Right cardiac atrium (tissue), 5 donors: ENCODE data around the gene TMEM82. TPM values are rescaled to one million over a fixed set of nuclear protein-coding genes. Genes with fewer than 3 reads are reported as not detected.
"Not testable (repeated sequence)": the region's sequence is repeated elsewhere in the genome, so short reads cannot be mapped to it uniquely, and the experiment has no call there.

ENCODE experiments used
- ATAC-seq, 2 donors: fragments of 200-7000 bp; cut with Tn5 transposase; one replicate each; pipeline versions ENCODE4 v1.8.0 to v1.9.1; 2020; ENCODE audit warnings: moderate library complexity in 2 of 2, mild to moderate bottlenecking in 1 of 2
- DNase-seq, 3 donors: peaks; one replicate each; pipeline ENCODE4 v3.0.0-alpha.2; 2020
- H3K27ac ChIP-seq: one replicate; pipeline ENCODE4 v1.5.1; 2013; ENCODE audit warnings: mild to moderate bottlenecking, low read length, control low read depth, moderate library complexity
- H3K27me3 ChIP-seq: one replicate; pipeline ENCODE4 v1.6.1; 2013; ENCODE audit not compliant: control insufficient read depth, insufficient read depth
- H3K4me1 ChIP-seq: one replicate; pipeline ENCODE4 v1.6.1; 2013; ENCODE audit warnings: low read length; ENCODE audit not compliant: control insufficient read depth, insufficient read depth
- H3K4me3 ChIP-seq: one replicate; pipeline ENCODE4 v1.5.1; 2013; ENCODE audit warnings: low read length, control low read depth
- H3K9me3 ChIP-seq: one replicate; pipeline ENCODE4 v1.6.1; 2013; ENCODE audit warnings: low read length; ENCODE audit not compliant: control insufficient read depth
- WGBS: extraction: QIAGEN DNeasy Blood & Tissue Kit; methylation state at CpG from one replicate; pipeline ENCODE4 v1.1.7; 2013; 5-methylcytosine and 5-hydroxymethylcytosine counted together
- intact Hi-C, 4 donors: fragments of 100-400 bp; cut with DNase I; formaldehyde crosslinking; loops; one replicate each; pipeline versions ENCODE4 v1.11.0 to v1.14.0; 2022 to 2023
- long read RNA-seq, 4 donors: library from polyadenylated mRNA; unstranded; transcript quantifications; one replicate each; pipeline ENCODE4 v2.0.0, GENCODE V29; 2020 to 2021
- polyA plus RNA-seq: library from polyadenylated mRNA; stranded (reverse); fragments of 200-250 nt; gene quantifications from one replicate; pipeline ENCODE4 v1.2.3, GENCODE V29; 2013
- total RNA-seq, 4 donors: library from RNA; stranded (reverse); fragmentation: NEBNext Ultra II Directional; extraction: Animal tissue kit (Norgen Biotek cat#: 25700); gene quantifications; one replicate each; pipeline ENCODE4 v1.2.1, GENCODE V29; 2021
- donor health status: healthy with polysubstance abuse.
- donor health status: DM: no; HTN: yes; CAD: no.
- donor health status: DM: no; HTN: no; CAD: no.
- donor health status: DM: no; HTN: yes; CAD: no; lungs with severe emphysema.
- donor health status: DM: yes; HTN: yes; CAD: no.

The TMEM82 gene
- not detected for total RNA-seq
- not detected for polyA plus RNA-seq
- long read RNA-seq, donor 1 = 0 reads
- long read RNA-seq, donor 2 = 0 reads
- long read RNA-seq, donor 3 = 0 reads
- long read RNA-seq, donor 4 = 0 reads

DNA sequence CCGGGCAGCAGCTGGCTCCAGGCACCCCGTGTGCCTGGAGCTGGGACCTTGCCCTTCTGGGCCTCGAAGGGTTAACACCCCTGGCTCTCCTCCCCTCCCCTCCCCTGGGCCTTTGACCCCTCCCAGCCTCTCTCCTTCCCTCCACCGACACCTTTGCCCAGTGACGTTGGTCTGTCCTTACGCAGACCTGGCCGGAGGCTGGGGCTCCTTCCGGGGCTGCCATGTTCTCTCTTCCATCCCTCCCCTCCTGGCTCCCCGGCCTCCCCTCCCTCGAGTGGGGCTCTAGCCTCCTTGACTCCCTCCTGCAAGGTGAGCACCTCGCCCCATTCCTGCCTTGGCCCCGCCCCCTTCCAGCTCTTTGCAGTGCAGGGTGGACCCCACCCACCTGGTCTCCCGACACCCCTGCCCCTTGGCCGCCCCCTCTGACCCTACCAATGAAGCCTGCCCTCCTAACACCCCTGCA lies at the start of gene TMEM82:
Gene TMEM82 (plus strand): TSS at position 161 of the 463 bp plus-strand sequence. CDS start 61 bp downstream, at position 222.
- no peaks in the 10 kb centered on the region for H3K4me1 ChIP-seq
- DNase-seq (no peak), ATAC-seq (no peak)
- no peaks in the 10 kb centered on the region for H3K9me3 ChIP-seq
- no peak within 1 kb of the TSS for H3K27ac ChIP-seq
- intact Hi-C loops = loop anchor here in 3 of 4 donors (5.0 to 10.0 kb wide), 2 partner anchors 145 to 148 kb away; no protein-coding TSS in a partner anchor
- H3K4me3 ChIP-seq = no peak within 1 kb of the TSS
- H3K27me3 ChIP-seq = no peaks in the 10 kb centered on the region
- 30% methylated on average over 14 of the region's 14 CpGs for WGBS

DNA sequence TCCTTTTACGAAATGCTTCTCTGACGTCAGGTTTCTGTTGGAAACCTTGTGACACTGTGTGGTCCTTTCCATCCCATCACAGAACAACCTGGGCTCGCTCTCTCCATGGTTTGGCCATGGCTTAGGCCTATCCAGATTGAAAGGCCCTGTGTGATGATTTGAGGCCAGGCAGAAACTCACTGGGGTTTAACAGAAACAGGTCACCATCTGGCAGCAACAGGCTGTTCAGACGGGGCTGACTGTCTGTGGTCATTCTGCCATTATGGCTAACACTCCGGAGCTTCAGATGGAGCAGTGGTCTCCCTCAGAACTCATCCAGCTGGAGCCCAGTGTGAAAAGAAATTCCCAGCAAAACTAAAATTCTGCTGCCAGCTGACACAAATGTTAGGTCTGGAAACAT lies 48.9 kb upstream of the TMEM82 start:
- H3K27me3 ChIP-seq = no peaks in the 10 kb centered on the region
- 69% methylated on average over 5 of the region's 5 CpGs for WGBS
- H3K4me1 ChIP-seq = peaks cover 27% of the 10 kb centered on the region
- H3K27ac ChIP-seq = no peak overlapping the region
- DNase-seq (no peak), ATAC-seq (peak in 1 of 2 donors; percentile 17)
- intact Hi-C loops = no loop called here
- no peak overlapping the region for H3K4me3 ChIP-seq
- no peaks in the 10 kb centered on the region for H3K9me3 ChIP-seq

DNA sequence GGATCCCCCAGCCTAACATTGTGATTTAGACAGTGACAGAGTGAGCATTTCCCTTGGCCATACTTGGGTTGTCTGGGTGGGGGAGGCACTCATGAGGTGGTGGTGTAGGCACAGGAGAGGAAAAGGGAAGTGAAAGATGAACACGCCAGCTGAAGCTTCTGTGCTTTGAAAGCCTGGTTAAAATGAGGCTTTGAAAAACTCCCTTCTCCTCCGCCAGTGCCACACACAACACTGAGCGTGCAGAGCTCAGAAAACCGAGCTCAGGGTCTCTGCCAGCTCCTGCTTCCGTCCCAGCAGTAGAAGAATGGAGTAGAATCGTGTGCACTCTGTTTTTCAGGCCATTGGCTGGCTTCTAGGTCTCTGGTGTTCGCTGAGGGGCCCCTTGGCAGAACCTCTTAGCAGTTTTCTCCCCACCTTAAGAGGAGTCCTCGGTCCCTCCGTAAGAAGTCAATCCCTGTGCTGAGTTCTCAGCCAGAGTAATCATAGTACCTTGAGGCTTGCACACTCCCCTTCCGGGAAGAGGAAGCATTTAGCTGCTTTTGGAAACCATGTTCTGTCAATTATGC lies 45.3 kb upstream of the TMEM82 start:
- ATAC-seq (peak; percentile 8 to 34), DNase-seq (no peak)
- Histone ChIP-seq H3K27ac (peak overlapping the region; percentile 3), H3K4me3 (no peak overlapping the region), H3K4me1 (peaks cover 18% of the 10 kb centered on the region), H3K9me3 (no peaks in the 10 kb centered on the region), H3K27me3 (no peaks in the 10 kb centered on the region)
- WGBS = 41% methylated on average over 10 of the region's 10 CpGs
- intact Hi-C loops = no loop called here

DNA sequence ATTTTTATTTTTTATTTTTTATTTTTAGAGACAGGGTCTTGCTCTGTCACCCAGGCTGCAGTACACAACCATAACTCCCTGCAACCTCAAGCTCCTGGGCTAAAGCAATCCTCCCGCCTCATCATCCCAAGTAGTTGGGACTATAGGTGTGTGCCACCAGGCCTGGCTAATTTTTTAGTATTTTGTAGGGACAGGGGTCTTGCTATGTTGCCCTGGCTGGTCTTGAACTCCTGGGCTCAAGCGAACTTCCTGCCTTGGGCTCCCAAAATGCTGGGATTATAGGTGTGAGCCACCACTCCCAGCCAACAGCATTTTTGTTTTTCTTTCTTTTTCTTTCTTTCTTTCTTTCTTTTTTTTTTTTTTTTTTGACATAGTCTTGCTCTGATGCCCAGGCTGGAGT lies 44.1 kb upstream of the TMEM82 start:
- H3K4me3 ChIP-seq = no peak overlapping the region
- no peaks in the 10 kb centered on the region for H3K27me3 ChIP-seq
- H3K4me1 ChIP-seq = peaks cover 18% of the 10 kb centered on the region
- ATAC-seq (no peak), DNase-seq (no peak)
- WGBS = 93% methylated on average over 2 of the region's 2 CpGs
- H3K27ac ChIP-seq = no peak overlapping the region
- intact Hi-C loops = no loop called here
- H3K9me3 ChIP-seq = no peaks in the 10 kb centered on the region

DNA sequence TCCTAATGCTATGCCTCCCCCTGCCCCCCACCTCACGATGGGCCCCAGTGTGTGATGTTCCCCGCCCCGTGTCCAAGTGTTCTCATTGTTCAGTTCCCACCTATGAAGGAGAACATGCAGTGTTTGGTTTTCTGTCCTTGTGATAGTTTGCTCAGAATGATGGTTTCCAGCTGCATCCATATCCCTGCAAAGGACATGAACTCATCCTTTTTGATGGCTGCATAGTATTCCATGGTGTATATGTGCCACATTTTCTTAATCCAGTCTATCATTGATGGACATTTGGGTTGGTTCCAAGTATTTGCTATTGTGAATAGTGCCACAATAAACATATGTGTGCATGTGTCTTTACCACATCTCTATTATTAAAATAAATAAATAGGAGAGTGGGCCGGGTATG lies 43.0 kb upstream of the TMEM82 start:
- H3K4me1 ChIP-seq = peaks cover 15% of the 10 kb centered on the region
- WGBS = 92% methylated on average over 4 of the region's 4 CpGs
- ATAC-seq, H3K27ac ChIP-seq, DNase-seq, H3K27me3 ChIP-seq, intact Hi-C loops, H3K9me3 ChIP-seq, H3K4me3 ChIP-seq: not testable (repeated sequence)

DNA sequence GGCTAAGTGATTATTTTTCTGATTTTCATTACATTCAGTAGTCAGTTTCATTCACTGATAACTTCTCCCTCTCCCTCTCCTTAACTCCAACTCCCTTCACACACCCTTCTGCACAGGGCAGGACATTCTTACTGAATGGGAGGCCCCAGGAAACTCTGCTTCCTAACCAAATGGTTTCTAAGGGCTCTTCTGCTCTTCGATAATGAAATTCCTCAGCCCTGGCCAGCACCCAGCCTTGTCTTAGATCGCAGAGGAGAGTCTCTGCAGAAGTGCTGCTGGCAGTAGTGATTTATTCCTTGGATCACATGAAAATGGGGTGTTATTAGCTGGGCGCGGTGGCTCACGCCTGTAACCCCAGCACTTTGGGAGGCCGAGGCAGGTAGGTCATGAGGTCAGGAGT lies 41.8 kb upstream of the TMEM82 start:
- no peaks in the 10 kb centered on the region for H3K27me3 ChIP-seq
- DNase-seq = peak in 2 of 3 donors; percentile 56 to 69
- 40% methylated on average over 6 of the region's 6 CpGs for WGBS
- peaks cover 18% of the 10 kb centered on the region for H3K4me1 ChIP-seq
- no peaks in the 10 kb centered on the region for H3K9me3 ChIP-seq
- no peak overlapping the region for H3K27ac ChIP-seq
- ATAC-seq = no peak
- intact Hi-C loops = no loop called here
- no peak overlapping the region for H3K4me3 ChIP-seq

DNA sequence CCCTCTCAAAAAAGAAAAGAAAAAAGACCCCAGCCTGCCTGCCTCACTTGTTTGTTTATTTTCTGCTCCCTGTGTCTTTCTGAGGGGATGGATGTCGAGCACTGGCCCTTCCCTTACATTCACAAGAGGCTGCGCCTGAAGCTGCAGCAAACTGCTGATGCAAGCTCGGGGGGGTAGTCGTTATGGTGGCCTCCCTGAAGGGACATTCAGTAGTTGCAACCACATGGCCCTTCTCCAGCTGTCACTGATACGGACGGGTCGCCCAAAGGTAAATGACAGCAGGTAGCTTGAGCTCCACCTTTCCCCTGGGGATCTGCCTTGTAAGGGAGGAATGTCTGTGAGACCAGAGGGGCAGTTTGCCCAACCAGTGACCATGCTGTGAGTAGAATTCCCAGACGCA lies 40.5 kb upstream of the TMEM82 start:
- DNase-seq (no peak), ATAC-seq (no peak)
- Histone ChIP-seq H3K4me3 (no peak overlapping the region), H3K9me3 (no peaks in the 10 kb centered on the region), H3K4me1 (peaks cover 17% of the 10 kb centered on the region), H3K27ac (no peak overlapping the region), H3K27me3 (no peaks in the 10 kb centered on the region)
- 88% methylated on average over 8 of the region's 8 CpGs for WGBS
- intact Hi-C loops = no loop called here

DNA sequence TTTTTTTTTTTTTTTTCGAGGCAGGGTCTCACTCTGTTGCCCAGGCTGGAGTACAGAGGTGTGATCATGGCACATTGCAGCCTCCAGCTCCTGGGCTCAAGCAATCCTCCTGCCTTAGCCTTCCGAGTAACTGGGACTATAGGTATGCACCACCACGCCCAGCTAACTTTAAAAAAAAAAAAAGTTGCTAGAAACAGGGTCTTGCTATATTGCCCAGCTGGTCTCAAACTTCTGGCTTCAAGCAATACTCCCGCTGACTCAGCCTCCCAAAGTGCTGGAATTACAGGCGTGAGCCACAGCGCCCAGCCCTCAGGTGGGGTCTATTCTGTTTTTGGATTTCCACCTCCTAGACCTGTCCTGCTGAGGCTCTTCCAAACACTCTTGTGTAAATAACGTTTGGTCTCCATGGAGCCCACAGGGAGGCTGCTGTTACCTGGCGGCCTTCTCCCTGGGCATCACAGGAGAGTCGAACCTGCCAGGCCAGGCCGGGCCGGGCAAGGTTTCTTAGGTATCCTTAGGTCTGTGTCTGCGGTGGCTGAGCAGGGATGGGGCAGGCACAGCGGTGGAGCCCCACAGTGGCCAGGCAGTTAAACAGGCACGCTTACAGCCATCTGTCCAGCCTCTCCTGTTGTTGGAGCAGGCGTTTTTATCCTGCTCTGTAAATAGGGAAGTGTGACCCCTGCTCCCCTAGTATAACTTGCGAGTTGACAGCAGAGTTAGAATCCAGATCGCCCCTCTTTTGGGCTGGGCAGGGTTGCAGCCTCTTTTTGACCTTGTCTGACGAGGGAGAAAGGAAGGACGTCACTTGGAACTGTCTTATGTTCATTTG lies 39.4 kb upstream of the TMEM82 start:
- ATAC-seq (peak; percentile 44 to 59), DNase-seq (peak in 2 of 3 donors; percentile 58 to 71)
- Histone ChIP-seq H3K4me3 (no peak overlapping the region), H3K9me3 (no peaks in the 10 kb centered on the region), H3K4me1 (peaks cover 17% of the 10 kb centered on the region), H3K27me3 (no peaks in the 10 kb centered on the region), H3K27ac (peak overlapping the region; percentile 86)
- WGBS = 62% methylated on average over 19 of the region's 19 CpGs
- intact Hi-C loops = no loop called here

DNA sequence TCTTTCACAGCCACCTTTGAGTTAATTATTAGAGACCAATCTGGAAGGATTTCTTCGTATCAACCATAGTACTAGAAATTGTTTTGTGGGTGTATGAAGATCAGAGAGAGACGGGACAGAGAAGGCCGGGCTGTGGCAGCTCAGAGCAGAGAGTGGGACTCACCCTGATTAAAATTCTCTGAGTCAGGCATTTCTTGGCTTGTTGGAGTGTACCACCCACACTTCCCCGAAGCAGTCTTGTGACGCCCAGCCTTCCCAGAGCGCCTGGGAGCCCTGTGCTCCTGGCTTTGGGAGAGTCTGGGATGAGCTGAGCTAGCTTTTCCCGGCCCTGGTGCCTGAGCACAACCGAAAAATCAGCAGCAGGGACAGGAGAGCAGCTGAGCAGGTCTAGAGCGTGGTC lies 38.7 kb upstream of the TMEM82 start:
- Histone ChIP-seq H3K27ac (peak overlapping the region; percentile 86), H3K4me1 (peaks cover 17% of the 10 kb centered on the region), H3K4me3 (no peak overlapping the region), H3K27me3 (no peaks in the 10 kb centered on the region), H3K9me3 (no peaks in the 10 kb centered on the region)
- WGBS = 11% methylated on average over 9 of the region's 9 CpGs
- ATAC-seq (peak; percentile 95 to 98), DNase-seq (peak; percentile 89 to 93 (median 89))
- intact Hi-C loops = no loop called here

DNA sequence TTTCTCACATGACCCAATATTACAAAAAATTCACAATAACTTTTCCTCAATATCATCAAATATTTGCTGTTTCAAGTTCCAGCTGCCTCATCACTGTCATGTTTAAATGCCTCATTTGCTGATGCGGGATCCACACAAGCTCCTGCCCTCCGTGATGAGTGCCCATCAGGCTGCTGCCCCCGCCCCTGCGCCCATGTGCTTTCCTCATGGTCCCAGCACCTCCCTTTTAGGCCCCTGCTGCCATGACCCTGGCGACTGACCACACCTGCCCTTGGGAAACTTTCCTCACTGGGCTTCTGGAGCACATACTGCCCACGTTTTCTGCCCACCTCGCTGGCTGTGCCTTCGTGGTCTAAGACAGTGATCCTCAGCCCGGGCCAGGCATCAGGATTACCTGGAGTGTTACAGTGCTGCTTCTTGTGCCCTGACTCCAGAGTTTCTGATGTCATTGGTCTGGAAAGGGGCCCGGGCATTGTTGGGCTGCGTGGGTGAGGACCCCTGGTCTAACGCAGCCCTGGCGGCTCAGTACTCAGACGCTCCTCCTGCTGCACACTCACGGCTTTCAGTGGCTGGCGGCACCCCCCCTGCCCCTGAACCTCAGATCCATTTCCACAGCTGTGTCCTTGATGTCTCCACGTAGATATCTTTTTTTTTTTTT lies 37.6 kb upstream of the TMEM82 start:
- Histone ChIP-seq H3K4me3 (no peak overlapping the region), H3K9me3 (no peaks in the 10 kb centered on the region), H3K27me3 (no peaks in the 10 kb centered on the region), H3K27ac (peak overlapping the region; percentile 2), H3K4me1 (peaks cover 17% of the 10 kb centered on the region)
- intact Hi-C loops = no loop called here
- WGBS = 83% methylated on average over 17 of the region's 17 CpGs
- ATAC-seq (no peak), DNase-seq (peak in 1 of 3 donors; percentile 48)

DNA sequence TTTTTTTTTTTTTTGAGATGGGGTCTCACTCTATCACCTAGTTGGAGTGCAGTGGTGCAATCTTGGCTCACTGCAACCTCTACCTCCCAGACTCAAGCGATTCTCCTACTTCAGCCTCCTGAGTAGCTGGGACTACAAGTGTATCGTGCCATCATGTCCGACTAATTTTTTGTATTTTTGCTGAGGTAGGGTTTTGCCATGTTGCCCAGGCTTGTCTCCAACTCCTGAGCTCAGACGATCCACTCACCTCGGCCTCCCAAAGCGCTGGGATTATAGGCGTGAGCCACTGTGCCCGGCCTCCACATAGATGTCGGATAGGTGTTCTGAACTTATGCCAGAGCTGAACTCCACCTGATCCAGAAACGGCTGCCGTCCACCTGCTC lies 37.1 kb upstream of the TMEM82 start:
- Histone ChIP-seq H3K4me1 (peaks cover 16% of the 10 kb centered on the region), H3K4me3 (no peak overlapping the region), H3K9me3 (no peaks in the 10 kb centered on the region), H3K27ac (no peak overlapping the region), H3K27me3 (no peaks in the 10 kb centered on the region)
- ATAC-seq (no peak), DNase-seq (peak in 1 of 3 donors; percentile 35)
- intact Hi-C loops = no loop called here
- 93% methylated on average over 11 of the region's 11 CpGs for WGBS
